Activated CD4-positive, alpha-beta T cell treated with anti-CD3 and anti-CD28 coated beads for 4 hours (primary cell): ENCODE results near the gene SLC13A3.
A peak's percentile ranks its signal among the peaks of the same experiment; 100 is the strongest.
"Not testable (repeated sequence)": the region's sequence is repeated elsewhere in the genome, so short reads cannot be mapped to it uniquely, and the experiment has no call there.

Source experiments
- DNase-seq, 2 donors: peaks; one replicate each; pipeline ENCODE4 v3.0.0-alpha.2; 2020

SLC13A3 gene

GRCh38 chr20:46681032-46681854 lies 30.0 kb upstream of the SLC13A3 start:
- DNase-seq, result peak; percentile 59 to 74

- DNase-seq, result no peak
Observed at GRCh38 chr20:46680684-46681031, 29.4 kb upstream of the SLC13A3 start.

GRCh38 chr20:46678516-46678915 lies 27.3 kb upstream of the SLC13A3 start:
- no peak for DNase-seq

GRCh38 chr20:46677608-46678007 lies 26.3 kb upstream of the SLC13A3 start:
- DNase-seq, result no peak

- DNase-seq, result not testable (repeated sequence)
Observed at GRCh38 chr20:46676649-46677316, 25.5 kb upstream of the SLC13A3 start.

GRCh38 chr20:46674253-46675083 lies 23.2 kb upstream of the SLC13A3 start:
- DNase-seq, result no peak

GRCh38 chr20:46673394-46674252 lies 22.4 kb upstream of the SLC13A3 start:
- no peak for DNase-seq

- no peak for DNase-seq
Observed at GRCh38 chr20:46672543-46673148, 21.4 kb upstream of the SLC13A3 start.

- DNase-seq, result no peak
Observed at GRCh38 chr20:46671866-46672542, 20.7 kb upstream of the SLC13A3 start.

GRCh38 chr20:46670585-46671584 lies 19.6 kb upstream of the SLC13A3 start:
- DNase-seq, result no peak

- DNase-seq, result no peak
Observed at GRCh38 chr20:46670228-46670584, 18.9 kb upstream of the SLC13A3 start.

- no peak for DNase-seq
Observed at GRCh38 chr20:46666818-46667515, 15.7 kb upstream of the SLC13A3 start.

- DNase-seq, result no peak
Observed at GRCh38 chr20:46666306-46666705, 15.0 kb upstream of the SLC13A3 start.

- DNase-seq, result no peak
Observed at GRCh38 chr20:46665602-46666001, 14.3 kb upstream of the SLC13A3 start.

- no peak for DNase-seq
Observed at GRCh38 chr20:46663531-46663930, 12.3 kb upstream of the SLC13A3 start.

GRCh38 chr20:46661659-46662058 lies 10.4 kb upstream of the SLC13A3 start:
- DNase-seq, result no peak

- no peak for DNase-seq
Observed at GRCh38 chr20:46660487-46660886, 9.2 kb upstream of the SLC13A3 start.

GRCh38 chr20:46657618-46658017 lies 6.4 kb upstream of the SLC13A3 start:
- no peak for DNase-seq

- no peak for DNase-seq
Observed at GRCh38 chr20:46657137-46657536, 5.9 kb upstream of the SLC13A3 start.

GRCh38 chr20:46652699-46653098 lies 1.4 kb upstream of the SLC13A3 start:
- DNase-seq, result no peak
